ENCODE measurements around the gene ERP27. TPM values are rescaled to one million over a fixed set of nuclear protein-coding genes. Genes with fewer than 3 reads are reported as not detected.
A peak's percentile ranks its signal among the peaks of the same experiment; 100 is the strongest.

ERP27 gene
- 33.3 TPM for polyA plus RNA-seq
- long read RNA-seq, donor 1, transcript ERP27-201 (7 exons, 2,096 nt) = major isoform, 9 of 9 reads
- long read RNA-seq, donor 1, partial matches to known transcripts = 0 of 9 reads
- long read RNA-seq, donor 1, other reads (novel, unspliced or antisense) = 0 of 9 reads
- long read RNA-seq, donor 2, transcript ERP27-201 (7 exons, 2,096 nt) = major isoform, 8 of 8 reads
- long read RNA-seq, donor 2, partial matches to known transcripts = 0 of 8 reads
- long read RNA-seq, donor 2, other reads (novel, unspliced or antisense) = 0 of 8 reads
- long read RNA-seq, donor 3 = 0 reads
- long read RNA-seq, donor 4, partial matches to known transcripts = 0 of 2 reads
- long read RNA-seq, donor 4, other reads (novel, unspliced or antisense) = 0 of 2 reads
- long read RNA-seq, donor 5, transcript ERP27-201 (7 exons, 2,096 nt) = major isoform, 8 of 8 reads
- long read RNA-seq, donor 5, partial matches to known transcripts = 0 of 8 reads
- long read RNA-seq, donor 5, other reads (novel, unspliced or antisense) = 0 of 8 reads
- long read RNA-seq, donor 6, transcript ERP27-201 (7 exons, 2,096 nt) = major isoform, 23 of 30 reads
- long read RNA-seq, donor 6, partial matches to known transcripts = 7 of 30 reads
- long read RNA-seq, donor 6, other reads (novel, unspliced or antisense) = 0 of 30 reads
- long read RNA-seq, donor 7, transcript ERP27-201 (7 exons, 2,096 nt) = major isoform, 7 of 7 reads
- long read RNA-seq, donor 7, partial matches to known transcripts = 0 of 7 reads
- long read RNA-seq, donor 7, other reads (novel, unspliced or antisense) = 0 of 7 reads
- long read RNA-seq, donor 8, transcript ERP27-201 (7 exons, 2,096 nt) = major isoform, 8 of 8 reads
- long read RNA-seq, donor 8, partial matches to known transcripts = 0 of 8 reads
- long read RNA-seq, donor 8, other reads (novel, unspliced or antisense) = 0 of 8 reads
- long read RNA-seq, donor 9, transcript ERP27-201 (7 exons, 2,096 nt) = major isoform, 15 of 15 reads
- long read RNA-seq, donor 9, partial matches to known transcripts = 0 of 15 reads
- long read RNA-seq, donor 9, other reads (novel, unspliced or antisense) = 0 of 15 reads
- long read RNA-seq, donor 10, transcript ERP27-201 (7 exons, 2,096 nt) = major isoform, 23 of 23 reads
- long read RNA-seq, donor 10, partial matches to known transcripts = 0 of 23 reads
- long read RNA-seq, donor 10, other reads (novel, unspliced or antisense) = 0 of 23 reads
- long read RNA-seq, donor 11, transcript ERP27-201 (7 exons, 2,096 nt) = major isoform, 7 of 7 reads
- long read RNA-seq, donor 11, partial matches to known transcripts = 0 of 7 reads
- long read RNA-seq, donor 11, other reads (novel, unspliced or antisense) = 0 of 7 reads

GRCh38 chr12:14938301-14938700 lies at the start of gene ERP27:
Gene ERP27, minus strand, starts transcription at chr12:14938537. Its CDS starts 29 bp downstream, at chr12:14938508.
- no peak within 1 kb of the TSS for H3K4me3 ChIP-seq (ENCODE audit: low read length)
- peaks cover 19% of the 10 kb centered on the region for H3K4me1 ChIP-seq (ENCODE audit: control insufficient read depth, insufficient read depth, low read length)
- peak within 1 kb of the TSS; percentile 29 for H3K27ac ChIP-seq (ENCODE audit: low read length)
- H3K27me3 ChIP-seq (ENCODE audit: control insufficient read depth, insufficient read depth, low read length) = no peaks in the 10 kb centered on the region
- H3K9me3 ChIP-seq (ENCODE audit: control insufficient read depth, low read depth, low read length) = no peaks in the 10 kb centered on the region
- no peaks in the 10 kb centered on the region for H3K36me3 ChIP-seq (ENCODE audit: control insufficient read depth, insufficient read depth, low read length)
- peak; percentile 59 to 82 for DNase-seq
- WGBS (ENCODE audit: insufficient coverage, low lambda C conversion rate) = no CpG with 5 or more reads among the region's 3 CpGs

- no peaks in the 10 kb centered on the region for H3K27me3 ChIP-seq (ENCODE audit: control insufficient read depth, insufficient read depth, low read length)
- H3K27ac ChIP-seq (ENCODE audit: low read length) = no peak overlapping the region
- no peak overlapping the region for H3K4me3 ChIP-seq (ENCODE audit: low read length)
- no peak for DNase-seq
- H3K9me3 ChIP-seq (ENCODE audit: control insufficient read depth, low read depth, low read length) = no peaks in the 10 kb centered on the region
- H3K36me3 ChIP-seq (ENCODE audit: control insufficient read depth, insufficient read depth, low read length) = no peaks in the 10 kb centered on the region
- WGBS (ENCODE audit: insufficient coverage, low lambda C conversion rate) = no CpG with 5 or more reads among the region's 3 CpGs
- H3K4me1 ChIP-seq (ENCODE audit: control insufficient read depth, insufficient read depth, low read length) = no peaks in the 10 kb centered on the region
Measured at GRCh38 chr12:14988035-14988434, 49.7 kb upstream of the ERP27 start.

DNA sequence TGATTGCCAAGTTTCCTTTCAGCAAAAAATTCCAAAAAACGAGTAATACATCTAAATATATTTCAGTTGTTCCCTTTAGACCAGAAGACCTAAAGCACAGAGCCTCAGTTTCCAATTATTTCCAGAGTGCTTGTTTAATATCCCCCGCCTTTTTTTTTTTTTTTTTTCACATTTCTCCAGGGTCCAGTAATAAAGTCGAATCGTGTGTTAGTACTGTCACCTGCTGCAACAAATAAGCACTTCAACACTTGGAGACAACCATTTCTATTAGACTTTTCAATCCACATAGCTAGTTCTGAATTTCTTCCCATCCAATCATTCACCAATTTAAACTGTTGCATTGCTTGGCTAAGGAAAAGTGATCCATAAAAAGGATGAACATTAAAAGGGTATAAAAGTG lies 48.1 kb upstream of the ERP27 start:
- 90% methylated on average over 2 of the region's 4 CpGs for WGBS (ENCODE audit: insufficient coverage, low lambda C conversion rate)
- no peak for DNase-seq
- Histone ChIP-seq H3K9me3 (ENCODE audit: control insufficient read depth, low read depth, low read length) (no peaks in the 10 kb centered on the region), H3K27me3 (ENCODE audit: control insufficient read depth, insufficient read depth, low read length) (no peaks in the 10 kb centered on the region), H3K36me3 (ENCODE audit: control insufficient read depth, insufficient read depth, low read length) (no peaks in the 10 kb centered on the region), H3K4me3 (ENCODE audit: low read length) (no peak overlapping the region), H3K4me1 (ENCODE audit: control insufficient read depth, insufficient read depth, low read length) (no peaks in the 10 kb centered on the region), H3K27ac (ENCODE audit: low read length) (no peak overlapping the region)

DNA sequence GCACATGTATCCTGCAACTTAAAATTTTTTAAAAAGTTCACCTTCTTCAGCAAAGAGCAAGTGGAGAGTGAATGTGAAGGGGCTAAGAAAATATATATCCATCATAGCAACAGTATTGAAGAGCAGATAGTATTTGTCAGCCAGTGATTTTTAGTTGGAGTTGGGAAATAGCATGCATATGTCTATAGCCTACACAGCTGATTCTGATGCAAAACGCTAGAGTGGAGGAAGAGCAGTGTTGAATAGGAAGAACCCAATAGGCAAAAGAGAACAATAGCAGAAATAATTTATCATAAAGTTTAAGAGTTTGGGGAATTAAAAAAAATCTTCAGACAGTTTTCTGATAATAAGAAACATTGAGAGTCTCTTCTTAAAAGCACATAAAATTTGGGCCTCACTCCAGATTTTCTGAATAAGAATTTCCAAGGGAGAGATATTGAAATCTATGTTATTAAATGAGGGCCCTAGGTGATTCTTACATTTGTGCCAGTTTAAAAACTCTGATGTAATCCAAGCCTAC lies 46.5 kb upstream of the ERP27 start:
- no peaks in the 10 kb centered on the region for H3K4me1 ChIP-seq (ENCODE audit: control insufficient read depth, insufficient read depth, low read length)
- H3K4me3 ChIP-seq (ENCODE audit: low read length) = no peak overlapping the region
- no peaks in the 10 kb centered on the region for H3K36me3 ChIP-seq (ENCODE audit: control insufficient read depth, insufficient read depth, low read length)
- no peak for DNase-seq
- no peaks in the 10 kb centered on the region for H3K9me3 ChIP-seq (ENCODE audit: control insufficient read depth, low read depth, low read length)
- no peaks in the 10 kb centered on the region for H3K27me3 ChIP-seq (ENCODE audit: control insufficient read depth, insufficient read depth, low read length)
- no peak overlapping the region for H3K27ac ChIP-seq (ENCODE audit: low read length)
- WGBS (ENCODE audit: insufficient coverage, low lambda C conversion rate) = 80% methylated on average over 1 of the region's 1 CpG

GRCh38 chr12:14984036-14984435 lies 45.7 kb upstream of the ERP27 start:
- Histone ChIP-seq H3K27ac (ENCODE audit: low read length) (no peak overlapping the region), H3K27me3 (ENCODE audit: control insufficient read depth, insufficient read depth, low read length) (no peaks in the 10 kb centered on the region), H3K4me1 (ENCODE audit: control insufficient read depth, insufficient read depth, low read length) (no peaks in the 10 kb centered on the region), H3K36me3 (ENCODE audit: control insufficient read depth, insufficient read depth, low read length) (no peaks in the 10 kb centered on the region), H3K9me3 (ENCODE audit: control insufficient read depth, low read depth, low read length) (no peaks in the 10 kb centered on the region), H3K4me3 (ENCODE audit: low read length) (no peak overlapping the region)
- WGBS (ENCODE audit: insufficient coverage, low lambda C conversion rate) = no CpG with 5 or more reads among the region's 1 CpG
- no peak for DNase-seq

- Histone ChIP-seq H3K9me3 (ENCODE audit: control insufficient read depth, low read depth, low read length) (no peaks in the 10 kb centered on the region), H3K27me3 (ENCODE audit: control insufficient read depth, insufficient read depth, low read length) (no peaks in the 10 kb centered on the region), H3K4me1 (ENCODE audit: control insufficient read depth, insufficient read depth, low read length) (no peaks in the 10 kb centered on the region), H3K36me3 (ENCODE audit: control insufficient read depth, insufficient read depth, low read length) (no peaks in the 10 kb centered on the region), H3K27ac (ENCODE audit: low read length) (no peak overlapping the region), H3K4me3 (ENCODE audit: low read length) (no peak overlapping the region)
- no CpG with 5 or more reads among the region's 2 CpGs for WGBS (ENCODE audit: insufficient coverage, low lambda C conversion rate)
- DNase-seq = no peak
Measured at GRCh38 chr12:14982991-14983390, 44.7 kb upstream of the ERP27 start.

- DNase-seq = no peak
- no peak overlapping the region for H3K27ac ChIP-seq (ENCODE audit: low read length)
- H3K4me1 ChIP-seq (ENCODE audit: control insufficient read depth, insufficient read depth, low read length) = no peaks in the 10 kb centered on the region
- H3K36me3 ChIP-seq (ENCODE audit: control insufficient read depth, insufficient read depth, low read length) = no peaks in the 10 kb centered on the region
- H3K27me3 ChIP-seq (ENCODE audit: control insufficient read depth, insufficient read depth, low read length) = no peaks in the 10 kb centered on the region
- WGBS (ENCODE audit: insufficient coverage, low lambda C conversion rate) = 100% methylated on average over 1 of the region's 1 CpG
- no peaks in the 10 kb centered on the region for H3K9me3 ChIP-seq (ENCODE audit: control insufficient read depth, low read depth, low read length)
- no peak overlapping the region for H3K4me3 ChIP-seq (ENCODE audit: low read length)
Measured at GRCh38 chr12:14982562-14982961, 44.2 kb upstream of the ERP27 start.

DNA sequence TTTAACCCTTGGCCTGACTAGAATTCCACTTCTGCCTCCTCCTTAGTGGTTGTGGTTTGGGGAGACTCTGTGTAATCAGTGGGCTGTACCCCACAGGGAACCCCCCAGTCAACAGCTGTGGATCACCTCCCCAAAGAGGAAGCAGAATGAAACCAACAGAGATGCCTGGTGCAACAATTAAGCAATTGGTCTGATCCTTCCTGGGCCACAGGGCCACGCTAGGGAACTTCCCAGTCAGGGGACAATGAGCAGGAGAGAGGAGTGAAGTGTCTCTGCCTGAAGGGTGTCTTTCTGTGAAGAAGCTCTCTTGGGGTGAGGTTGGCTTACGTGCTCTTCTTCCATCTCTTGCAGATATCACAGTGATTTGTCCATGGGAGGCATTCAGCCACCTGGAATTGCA lies 42.7 kb upstream of the ERP27 start:
- no peaks in the 10 kb centered on the region for H3K4me1 ChIP-seq (ENCODE audit: control insufficient read depth, insufficient read depth, low read length)
- no peaks in the 10 kb centered on the region for H3K9me3 ChIP-seq (ENCODE audit: control insufficient read depth, low read depth, low read length)
- no peak for DNase-seq
- no peak overlapping the region for H3K4me3 ChIP-seq (ENCODE audit: low read length)
- WGBS (ENCODE audit: insufficient coverage, low lambda C conversion rate) = no CpG with 5 or more reads among the region's 2 CpGs
- H3K27me3 ChIP-seq (ENCODE audit: control insufficient read depth, insufficient read depth, low read length) = no peaks in the 10 kb centered on the region
- no peak overlapping the region for H3K27ac ChIP-seq (ENCODE audit: low read length)
- no peaks in the 10 kb centered on the region for H3K36me3 ChIP-seq (ENCODE audit: control insufficient read depth, insufficient read depth, low read length)

DNA sequence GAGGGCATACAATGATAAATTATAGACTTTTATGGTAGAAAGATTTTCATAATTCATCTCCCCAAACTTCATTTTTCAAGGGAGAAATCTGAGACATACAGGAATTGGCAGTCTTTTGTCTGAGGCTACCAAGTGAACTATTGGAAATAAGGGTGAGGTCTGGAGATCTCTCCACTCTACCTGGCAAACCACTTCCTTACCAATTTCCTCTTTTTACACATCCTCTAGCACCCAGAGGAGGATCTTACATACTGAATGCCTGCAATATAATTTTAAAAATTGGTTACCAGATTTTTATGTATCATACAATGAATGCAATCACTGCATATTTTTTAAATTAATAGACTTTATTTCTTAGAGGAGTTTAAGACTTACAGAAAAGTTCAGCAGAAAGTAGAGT lies 41.1 kb upstream of the ERP27 start:
- no peak overlapping the region for H3K27ac ChIP-seq (ENCODE audit: low read length)
- H3K36me3 ChIP-seq (ENCODE audit: control insufficient read depth, insufficient read depth, low read length) = no peaks in the 10 kb centered on the region
- no peaks in the 10 kb centered on the region for H3K9me3 ChIP-seq (ENCODE audit: control insufficient read depth, low read depth, low read length)
- H3K4me1 ChIP-seq (ENCODE audit: control insufficient read depth, insufficient read depth, low read length) = no peaks in the 10 kb centered on the region
- DNase-seq = no peak
- H3K27me3 ChIP-seq (ENCODE audit: control insufficient read depth, insufficient read depth, low read length) = no peaks in the 10 kb centered on the region
- H3K4me3 ChIP-seq (ENCODE audit: low read length) = no peak overlapping the region

GRCh38 chr12:14976658-14977057 lies 38.3 kb upstream of the ERP27 start:
- no peak overlapping the region for H3K4me3 ChIP-seq (ENCODE audit: low read length)
- no peaks in the 10 kb centered on the region for H3K4me1 ChIP-seq (ENCODE audit: control insufficient read depth, insufficient read depth, low read length)
- no peaks in the 10 kb centered on the region for H3K9me3 ChIP-seq (ENCODE audit: control insufficient read depth, low read depth, low read length)
- H3K27ac ChIP-seq (ENCODE audit: low read length) = no peak overlapping the region
- 92% methylated on average over 2 of the region's 3 CpGs for WGBS (ENCODE audit: insufficient coverage, low lambda C conversion rate)
- DNase-seq = no peak
- no peaks in the 10 kb centered on the region for H3K27me3 ChIP-seq (ENCODE audit: control insufficient read depth, insufficient read depth, low read length)
- no peaks in the 10 kb centered on the region for H3K36me3 ChIP-seq (ENCODE audit: control insufficient read depth, insufficient read depth, low read length)

Data from large intestine (tissue), 12 donors.